Activated T-cell treated with anti-CD3 and anti-CD28 coated beads, Interleukin-2, amount 50 U/mL, for 24 hours (primary cell): ENCODE measurements around the gene OR6C74.

Experiments used
- DNase-seq: peaks from one replicate; pipeline ENCODE4 v3.0.0-alpha.2; 2020
- H3K27ac Mint-ChIP-seq: 2 replicates; pipeline ENCODE4 v1.8.0; 2020; ENCODE audit warnings: mild to moderate bottlenecking, mixed read lengths
- H3K27me3 Mint-ChIP-seq: 2 replicates; pipeline ENCODE4 v1.8.0; 2020; ENCODE audit warnings: mixed read lengths
- H3K36me3 Mint-ChIP-seq: 2 replicates; pipeline ENCODE4 v1.8.0; 2020; ENCODE audit warnings: low read depth, mixed read lengths
- H3K4me1 Mint-ChIP-seq: 2 replicates; pipeline ENCODE4 v1.8.0; 2020; ENCODE audit warnings: low read depth, mixed read lengths
- H3K4me3 Mint-ChIP-seq: 2 replicates; pipeline ENCODE4 v1.8.0; 2020; ENCODE audit warnings: mild to moderate bottlenecking, moderate library complexity, mixed read lengths
- H3K9me3 Mint-ChIP-seq: 2 replicates; pipeline ENCODE4 v1.8.0; 2020; ENCODE audit warnings: mixed read lengths

The OR6C74 gene

DNA sequence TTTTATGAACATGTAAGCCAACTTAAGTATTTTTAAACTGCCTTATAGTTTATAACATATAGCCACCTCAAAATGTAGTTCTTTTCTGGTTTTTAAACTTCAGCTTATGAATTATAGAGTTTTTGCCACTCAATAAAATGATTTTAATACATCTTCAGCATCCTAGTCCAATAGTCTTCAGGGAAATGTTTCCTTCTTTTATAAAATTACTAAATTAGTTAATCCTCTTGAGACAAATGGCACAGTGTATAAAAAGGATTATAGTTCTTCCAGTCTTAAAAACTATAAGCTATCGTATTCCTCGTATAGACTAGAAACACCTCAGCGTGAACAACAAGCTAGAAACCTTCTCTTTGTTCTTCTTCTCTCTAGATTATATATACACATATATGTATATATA lies at the start of gene OR6C74:
Gene OR6C74 (plus strand): TSS at position 301 of the 400 bp plus-strand sequence. CDS start 2,679 bp downstream, outside the sequence.
- H3K27me3 Mint-ChIP-seq = peaks cover 32% of the 10 kb centered on the region
- no peaks in the 10 kb centered on the region for H3K4me1 Mint-ChIP-seq
- no peak within 1 kb of the TSS for H3K4me3 Mint-ChIP-seq
- H3K9me3 Mint-ChIP-seq = no peaks in the 10 kb centered on the region
- no peak within 1 kb of the TSS for H3K27ac Mint-ChIP-seq
- H3K36me3 Mint-ChIP-seq = no peaks in the 10 kb centered on the region
- no peak for DNase-seq

- Mint-ChIP-seq H3K9me3 (no peaks in the 10 kb centered on the region), H3K27me3 (peaks cover 16% of the 10 kb centered on the region), H3K27ac (no peak within 1 kb of the TSS), H3K36me3 (no peaks in the 10 kb centered on the region), H3K4me1 (no peaks in the 10 kb centered on the region), H3K4me3 (no peak within 1 kb of the TSS)
- no peak for DNase-seq
These were observed 23.7 kb upstream of the OR6C74 start, which contains the start of gene OR10A7 for GRCh38 chr12:55220725-55221124. Gene OR10A7, plus strand, starts transcription at chr12:55221025. Its CDS starts 0 bp downstream, at chr12:55221025.

DNA sequence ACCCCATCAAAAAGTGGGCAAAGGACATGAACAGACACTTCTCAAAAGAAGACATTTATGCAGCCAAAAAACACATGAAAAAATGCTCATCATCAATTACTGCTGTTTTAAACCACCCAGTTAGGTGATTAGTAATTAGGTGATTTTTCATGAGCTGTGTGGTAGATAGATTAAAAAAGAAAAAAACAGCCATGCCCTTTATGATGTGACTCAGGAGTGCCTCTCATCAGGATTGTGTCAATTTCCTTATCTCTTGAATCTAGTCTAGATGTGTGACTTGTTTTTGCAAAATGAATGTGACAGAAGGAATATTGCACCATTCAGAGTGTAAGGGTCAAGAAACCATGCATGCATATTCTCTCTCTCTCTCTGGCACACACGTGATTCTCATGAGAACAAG lies 17.9 kb upstream of the OR6C74 start:
- H3K4me3 Mint-ChIP-seq = no peak overlapping the region
- no peaks in the 10 kb centered on the region for H3K36me3 Mint-ChIP-seq
- DNase-seq = no peak
- H3K27me3 Mint-ChIP-seq = peaks cover 31% of the 10 kb centered on the region
- no peak overlapping the region for H3K27ac Mint-ChIP-seq
- peaks cover 4% of the 10 kb centered on the region for H3K4me1 Mint-ChIP-seq
- no peaks in the 10 kb centered on the region for H3K9me3 Mint-ChIP-seq

DNA sequence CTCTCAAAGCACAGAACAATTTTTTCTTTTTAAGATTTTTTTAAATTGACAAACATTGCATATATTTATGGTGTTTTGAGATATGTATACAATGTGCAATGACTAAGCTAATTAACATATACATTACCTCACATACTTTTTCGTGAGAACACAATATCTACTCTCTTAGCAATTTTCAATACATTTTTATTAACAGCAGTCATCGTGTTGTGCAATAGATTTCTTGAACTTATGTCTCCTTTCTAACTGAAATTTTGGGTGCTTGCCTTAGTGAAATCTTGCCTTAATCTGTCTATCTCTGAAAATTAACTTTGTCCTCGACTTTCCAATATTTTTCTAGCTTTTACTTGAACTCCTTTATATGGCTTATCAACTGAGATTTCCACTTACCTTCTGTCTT lies 16.8 kb upstream of the OR6C74 start:
- Mint-ChIP-seq H3K4me1 (peaks cover 4% of the 10 kb centered on the region), H3K9me3 (no peaks in the 10 kb centered on the region), H3K4me3 (no peak overlapping the region), H3K27ac (no peak overlapping the region), H3K36me3 (no peaks in the 10 kb centered on the region), H3K27me3 (peaks cover 34% of the 10 kb centered on the region)
- DNase-seq = no peak

- DNase-seq = no peak
- Mint-ChIP-seq H3K4me3 (no peak overlapping the region), H3K27ac (no peak overlapping the region), H3K4me1 (no peaks in the 10 kb centered on the region), H3K27me3 (peaks cover 34% of the 10 kb centered on the region), H3K36me3 (no peaks in the 10 kb centered on the region), H3K9me3 (no peaks in the 10 kb centered on the region)
These were observed 1.8 kb downstream of the OR6C74 start for GRCh38 chr12:55246159-55246558.

DNA sequence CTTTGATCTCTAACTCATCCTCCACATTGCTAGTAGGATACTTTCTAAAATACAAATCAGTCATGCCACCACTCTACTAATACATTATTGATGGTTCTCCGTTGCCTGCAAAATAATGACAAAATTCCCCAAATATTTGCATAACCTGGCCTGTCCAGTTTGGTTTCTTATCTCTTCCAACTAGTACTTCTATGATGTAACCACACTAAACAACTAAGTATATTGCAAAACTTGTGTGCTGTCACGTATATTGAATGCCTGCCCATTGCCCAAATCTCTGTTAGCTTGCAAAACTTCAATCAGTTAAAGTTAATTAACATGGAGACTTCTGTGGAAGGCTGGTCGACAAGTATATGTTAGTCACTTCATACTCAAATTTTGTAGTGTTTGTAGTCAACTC lies 6.5 kb downstream of the OR6C74 start:
- Mint-ChIP-seq H3K36me3 (no peaks in the 10 kb centered on the region), H3K9me3 (no peaks in the 10 kb centered on the region), H3K27ac (no peak overlapping the region), H3K4me1 (no peaks in the 10 kb centered on the region), H3K27me3 (peaks cover 23% of the 10 kb centered on the region), H3K4me3 (no peak overlapping the region)
- no peak for DNase-seq

- H3K36me3 Mint-ChIP-seq = no peaks in the 10 kb centered on the region
- no peak overlapping the region for H3K4me3 Mint-ChIP-seq
- no peak for DNase-seq
- peaks cover 14% of the 10 kb centered on the region for H3K27me3 Mint-ChIP-seq
- no peak overlapping the region for H3K27ac Mint-ChIP-seq
- no peaks in the 10 kb centered on the region for H3K4me1 Mint-ChIP-seq
- H3K9me3 Mint-ChIP-seq = no peaks in the 10 kb centered on the region
These were observed 8.9 kb downstream of the OR6C74 start for GRCh38 chr12:55253281-55253680.

GRCh38 chr12:55256831-55257230 lies 12.4 kb downstream of the OR6C74 start:
- H3K27me3 Mint-ChIP-seq = peaks cover 7% of the 10 kb centered on the region
- no peak overlapping the region for H3K27ac Mint-ChIP-seq
- no peaks in the 10 kb centered on the region for H3K9me3 Mint-ChIP-seq
- no peaks in the 10 kb centered on the region for H3K36me3 Mint-ChIP-seq
- H3K4me1 Mint-ChIP-seq = no peaks in the 10 kb centered on the region
- no peak for DNase-seq
- no peak overlapping the region for H3K4me3 Mint-ChIP-seq

DNA sequence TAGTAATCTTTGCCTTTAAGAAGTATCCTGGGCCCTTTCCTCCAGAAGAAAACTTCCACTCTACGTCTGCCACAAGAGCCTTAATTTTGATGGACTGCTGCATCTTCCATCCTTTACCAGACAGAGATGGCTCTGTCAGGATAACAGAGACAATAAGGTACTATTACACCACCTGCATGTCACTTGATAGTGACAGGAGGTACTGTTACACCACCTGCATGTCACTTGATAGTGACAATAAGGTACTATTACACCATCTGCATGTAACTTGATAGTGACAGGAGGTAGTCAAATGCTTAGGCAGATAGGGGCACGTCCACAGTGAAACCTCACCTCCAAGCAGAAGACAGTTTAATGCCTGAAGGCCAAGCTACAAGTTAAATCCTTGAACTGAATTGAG lies 13.9 kb downstream of the OR6C74 start:
- H3K27ac Mint-ChIP-seq = no peak overlapping the region
- H3K27me3 Mint-ChIP-seq = peaks cover 7% of the 10 kb centered on the region
- no peaks in the 10 kb centered on the region for H3K36me3 Mint-ChIP-seq
- no peaks in the 10 kb centered on the region for H3K4me1 Mint-ChIP-seq
- H3K9me3 Mint-ChIP-seq = no peaks in the 10 kb centered on the region
- no peak for DNase-seq
- no peak overlapping the region for H3K4me3 Mint-ChIP-seq

- Mint-ChIP-seq H3K9me3 (peaks cover 2% of the 10 kb centered on the region), H3K4me3 (no peak overlapping the region), H3K27me3 (peaks cover 36% of the 10 kb centered on the region), H3K4me1 (no peaks in the 10 kb centered on the region), H3K36me3 (no peaks in the 10 kb centered on the region), H3K27ac (no peak overlapping the region)
- no peak for DNase-seq
These were observed 36.6 kb downstream of the OR6C74 start for GRCh38 chr12:55280991-55281390.

- Mint-ChIP-seq H3K4me3 (no peak overlapping the region), H3K27ac (no peak overlapping the region), H3K27me3 (peaks cover 27% of the 10 kb centered on the region), H3K9me3 (no peaks in the 10 kb centered on the region), H3K36me3 (no peaks in the 10 kb centered on the region), H3K4me1 (no peaks in the 10 kb centered on the region)
- no peak for DNase-seq
These were observed 45.6 kb downstream of the OR6C74 start for GRCh38 chr12:55289999-55290398.
